GM23248 (cell line): ENCODE data around the gene SV2C. TPM values are rescaled to one million over a fixed set of nuclear protein-coding genes. Genes with fewer than 3 reads are reported as not detected.

Experiments
- DNase-seq: peaks from one replicate; pipeline ENCODE4 v3.0.0-alpha.2; 2015
- H2AFZ ChIP-seq: fragments of 200-600 bp; sonication (generic); 2 replicates; pipeline ENCODE4 v1.6.1; 2016; ENCODE audit warnings: antibody characterized with exemption
- H3F3A ChIP-seq: fragments of 200-600 bp; sonication (generic); 2 replicates; pipeline ENCODE4 v1.6.1; 2016; ENCODE audit warnings: mild to moderate bottlenecking, antibody characterized with exemption, mixed run types; ENCODE audit not compliant: insufficient read depth
- H3K27ac ChIP-seq: fragments of 200-600 bp; sonication (generic); 2 replicates; pipeline ENCODE4 v1.5.1; 2016; ENCODE audit warnings: mild to moderate bottlenecking
- H3K27me3 ChIP-seq: fragments of 200-600 bp; sonication (generic); replicated peaks from 2 replicates; pipeline ENCODE4 v1.6.1; 2016; ENCODE audit warnings: mild to moderate bottlenecking; ENCODE audit not compliant: insufficient read depth
- H3K36me3 ChIP-seq: fragments of 200-600 bp; sonication (generic); 2 replicates; pipeline ENCODE4 v1.6.1; 2016; ENCODE audit warnings: low read depth, mild to moderate bottlenecking
- H3K4me1 ChIP-seq: fragments of 200-600 bp; sonication (generic); 2 replicates; pipeline ENCODE4 v1.6.1; 2016; ENCODE audit warnings: mild to moderate bottlenecking; ENCODE audit not compliant: insufficient read depth
- H3K4me2 ChIP-seq: fragments of 200-600 bp; sonication (generic); one replicate; pipeline ENCODE4 v1.6.1; 2016; ENCODE audit warnings: mild to moderate bottlenecking; ENCODE audit not compliant: unreplicated experiment
- H3K4me3 ChIP-seq: fragments of 200-600 bp; sonication (generic); 2 replicates; pipeline ENCODE4 v1.5.1; 2016; ENCODE audit warnings: mild to moderate bottlenecking
- H3K79me2 ChIP-seq: fragments of 200-600 bp; sonication (generic); 2 replicates; pipeline ENCODE4 v1.6.1; 2016; ENCODE audit warnings: mild to moderate bottlenecking; ENCODE audit not compliant: insufficient read depth
- H3K9ac ChIP-seq: fragments of 200-600 bp; sonication (generic); 2 replicates; pipeline ENCODE4 v1.6.1; 2016; ENCODE audit warnings: mild to moderate bottlenecking
- H3K9me2 ChIP-seq: fragments of 200-600 bp; sonication (generic); 2 replicates; pipeline ENCODE4 v1.6.1; 2016; ENCODE audit warnings: mixed run types, mild to moderate bottlenecking, moderate library complexity; ENCODE audit not compliant: insufficient read depth
- H3K9me3 ChIP-seq: fragments of 200-600 bp; sonication (generic); one replicate; pipeline ENCODE4 v1.6.1; 2017; ENCODE audit warnings: low read depth
- H4K20me1 ChIP-seq: fragments of 200-600 bp; sonication (generic); 2 replicates; pipeline ENCODE4 v1.6.0; 2016; ENCODE audit not compliant: insufficient read depth
- EZH2 ChIP-seq: fragments of 200-600 bp; sonication (generic); IDR thresholded peaks from 2 replicates; pipeline ENCODE4 v1.6.1; 2018; ENCODE audit warnings: antibody characterized with exemption, mild to moderate bottlenecking; ENCODE audit not compliant: insufficient read depth, poor library complexity, severe bottlenecking
- EZH2phosphoT487 ChIP-seq: fragments of 200-600 bp; sonication (generic); IDR thresholded peaks from 2 replicates; pipeline ENCODE4 v1.6.1; 2018; ENCODE audit warnings: antibody characterized with exemption, moderate library complexity, mild to moderate bottlenecking, low read depth; ENCODE audit not compliant: insufficient read depth
- WGBS, 2 experiments: methylation state at CpG; one replicate each; pipeline ENCODE4 v1.1.6; 2015 to 2017; ENCODE audit warnings: low lambda C conversion rate in 2 of 2, low coverage in 1 of 2; ENCODE audit errors: missing lambda C conversion rate in 2 of 2; 5-methylcytosine and 5-hydroxymethylcytosine counted together
- in situ Hi-C: fragments of 300-500 bp; cut with MboI; formaldehyde crosslinking; loops from 2 replicates; pipeline ENCODE4 v1.15.0; 2020
- polyA plus RNA-seq: library from polyadenylated mRNA; unstranded; fragments of >200 nt; fragmentation: Nextera tagmentation; extraction: Ambion mirVana; gene quantifications from 2 replicates; pipeline ENCODE4 v1.2.1, GENCODE V29; 2016
- total RNA-seq: library from RNA; depleted of rRNA; stranded (reverse); fragments of >200 nt; shearing (Covaris generic); gene quantifications from 2 replicates; pipeline ENCODE4 v1.2.3, GENCODE V29; 2014

The SV2C gene
- total and polyA plus RNA-seq, 2 experiments from 2014 or later: not detected

DNA sequence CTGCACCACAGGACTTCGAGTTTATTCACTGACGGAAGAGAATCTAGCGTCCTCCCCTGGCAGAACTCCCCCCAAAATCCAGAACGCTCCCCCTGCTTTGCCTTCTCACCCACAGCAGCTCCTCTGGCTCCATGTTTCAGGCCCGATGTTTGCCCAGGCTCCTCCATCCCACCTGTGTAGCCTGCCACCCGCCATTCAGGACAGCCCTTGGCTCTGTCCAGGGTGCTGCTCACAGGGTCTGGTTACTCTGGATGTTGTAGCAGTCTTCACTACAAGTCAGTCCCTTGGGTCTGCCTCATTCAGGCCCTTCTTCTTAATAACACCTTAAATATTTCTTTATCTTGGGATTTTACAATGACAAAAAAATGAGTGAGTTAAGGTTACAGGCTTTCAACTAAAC is 41.3 kb upstream of the SV2C start:
- Histone ChIP-seq H3K79me2 (no peaks in the 10 kb centered on the region), H3K9me2 (no peaks in the 10 kb centered on the region), H3K4me1 (no peaks in the 10 kb centered on the region), H3K4me2 (no peak overlapping the region), H3K27ac (no peak overlapping the region), H3K9me3 (no peaks in the 10 kb centered on the region), H3K4me3 (no peak overlapping the region), H2AFZ (no peak overlapping the region), H3K9ac (no peak overlapping the region), H3K27me3 (no peaks in the 10 kb centered on the region), H3K36me3 (no peaks in the 10 kb centered on the region), H4K20me1 (no peaks in the 10 kb centered on the region), H3F3A (no peaks in the 10 kb centered on the region)
- no peak for TF ChIP-seq EZH2phosphoT487
- TF ChIP-seq EZH2: no peak
- in situ Hi-C loops: no loop called here
- DNase-seq: no peak
- WGBS, 2 experiments: 2 to 5% methylated on average over 5 to 6 of the region's 6 CpGs

DNA sequence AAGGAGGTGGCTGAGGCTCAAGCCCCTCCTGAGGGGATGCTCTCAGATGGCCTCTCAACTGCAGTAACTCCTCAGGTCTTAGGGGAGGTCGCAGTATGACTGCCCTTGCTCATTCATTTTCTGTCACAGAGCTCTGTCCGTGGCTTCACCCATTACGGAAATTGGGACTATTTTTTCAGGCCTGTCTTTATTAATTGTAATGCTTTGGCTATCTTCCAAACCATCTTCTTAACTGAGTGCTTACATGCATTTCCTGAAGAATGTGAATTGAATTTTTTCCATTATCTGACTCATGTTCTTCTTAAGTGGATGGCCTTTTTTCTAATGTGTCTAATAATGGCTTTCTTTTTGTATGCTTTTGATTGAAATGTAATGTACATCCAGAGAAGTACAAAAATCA is 36.4 kb upstream of the SV2C start:
- no peaks in the 10 kb centered on the region for H4K20me1 ChIP-seq
- no peaks in the 10 kb centered on the region for H3K36me3 ChIP-seq
- H3K4me3 ChIP-seq: no peak overlapping the region
- no peaks in the 10 kb centered on the region for H3K27me3 ChIP-seq
- no peaks in the 10 kb centered on the region for H3K9me3 ChIP-seq
- no peaks in the 10 kb centered on the region for H3K79me2 ChIP-seq
- no peak for DNase-seq
- in situ Hi-C loops: no loop called here
- no peak overlapping the region for H3K4me2 ChIP-seq
- no peak overlapping the region for H3K27ac ChIP-seq
- WGBS, 2 experiments: 5 to 6% methylated on average over 3 of the region's 3 CpGs
- H3K9ac ChIP-seq: no peak overlapping the region
- TF ChIP-seq EZH2phosphoT487 (no peak), EZH2 (no peak)
- no peaks in the 10 kb centered on the region for H3F3A ChIP-seq
- no peaks in the 10 kb centered on the region for H3K4me1 ChIP-seq
- H2AFZ ChIP-seq: no peak overlapping the region
- H3K9me2 ChIP-seq: no peaks in the 10 kb centered on the region

DNA sequence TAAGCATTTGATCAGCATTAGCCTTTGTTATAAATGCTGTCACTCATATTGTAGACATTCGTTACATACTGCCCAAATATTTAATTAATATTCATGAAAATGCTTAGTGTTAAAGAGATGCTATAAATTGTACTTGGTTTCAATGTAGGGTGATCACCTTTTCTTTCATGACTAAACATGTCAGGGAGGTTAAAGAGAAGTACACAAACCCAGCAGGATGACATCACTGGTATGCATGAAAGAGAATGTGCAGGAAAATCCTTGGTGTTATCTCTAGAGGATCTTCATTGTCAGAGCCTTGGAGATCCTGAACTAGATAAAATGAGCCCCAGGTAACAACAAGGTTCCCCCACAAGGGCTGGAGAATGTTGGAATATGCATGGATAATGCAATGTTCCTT is 33.0 kb upstream of the SV2C start:
- in situ Hi-C loops: no loop called here

DNA sequence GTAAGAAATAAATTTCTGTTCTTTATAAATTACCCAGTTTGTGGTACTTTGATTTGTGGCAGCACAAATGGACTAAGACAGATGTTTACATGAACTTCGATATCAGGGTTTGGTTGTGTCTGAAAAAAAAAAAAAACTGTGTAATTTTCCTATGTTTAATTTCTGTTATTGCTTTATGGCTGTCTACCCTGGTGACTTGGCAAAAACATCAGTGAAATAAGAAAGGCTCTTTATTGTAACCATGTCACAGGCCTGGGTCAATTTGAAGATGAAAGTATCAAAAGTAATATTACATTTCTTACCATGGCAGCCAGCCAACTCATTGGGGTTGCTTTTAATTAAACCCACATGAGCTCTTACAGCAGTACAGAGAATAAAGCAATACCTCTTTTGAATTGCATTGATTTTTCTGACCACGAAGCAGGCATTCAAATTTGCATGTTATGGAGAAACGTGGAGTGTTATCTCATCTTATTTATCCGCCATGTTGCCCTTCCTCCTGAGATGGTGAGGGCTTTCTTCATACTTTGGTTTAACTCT is 20.6 kb upstream of the SV2C start:
- Histone ChIP-seq H2AFZ (no peak overlapping the region), H3K27me3 (no peaks in the 10 kb centered on the region), H3K9me3 (no peaks in the 10 kb centered on the region), H3K36me3 (no peaks in the 10 kb centered on the region), H3K4me2 (no peak overlapping the region), H4K20me1 (no peaks in the 10 kb centered on the region), H3K27ac (no peak overlapping the region), H3K4me1 (no peaks in the 10 kb centered on the region), H3K4me3 (no peak overlapping the region), H3F3A (no peaks in the 10 kb centered on the region), H3K9ac (no peak overlapping the region), H3K9me2 (no peaks in the 10 kb centered on the region), H3K79me2 (no peaks in the 10 kb centered on the region)
- TF ChIP-seq EZH2 (no peak), EZH2phosphoT487 (no peak)
- in situ Hi-C loops: no loop called here
- no peak for DNase-seq
- 1 to 5% methylated on average over 4 of the region's 4 CpGs for WGBS, 2 experiments

More for the DNA sequence above, 33.0 kb upstream of the SV2C start:
- Histone ChIP-seq H3K9me2 (no peaks in the 10 kb centered on the region), H3K4me2 (no peak overlapping the region), H3K36me3 (no peaks in the 10 kb centered on the region), H3K27me3 (no peaks in the 10 kb centered on the region), H2AFZ (no peak overlapping the region), H3K27ac (no peak overlapping the region), H3K79me2 (no peaks in the 10 kb centered on the region), H3K4me3 (no peak overlapping the region), H3K4me1 (no peaks in the 10 kb centered on the region), H3K9ac (no peak overlapping the region), H3F3A (no peaks in the 10 kb centered on the region), H4K20me1 (no peaks in the 10 kb centered on the region), H3K9me3 (no peaks in the 10 kb centered on the region)
- 8 to 23% methylated on average over 1 of the region's 1 CpG for WGBS, 2 experiments
- no peak for TF ChIP-seq EZH2
- TF ChIP-seq EZH2phosphoT487: no peak
- DNase-seq: no peak

DNA sequence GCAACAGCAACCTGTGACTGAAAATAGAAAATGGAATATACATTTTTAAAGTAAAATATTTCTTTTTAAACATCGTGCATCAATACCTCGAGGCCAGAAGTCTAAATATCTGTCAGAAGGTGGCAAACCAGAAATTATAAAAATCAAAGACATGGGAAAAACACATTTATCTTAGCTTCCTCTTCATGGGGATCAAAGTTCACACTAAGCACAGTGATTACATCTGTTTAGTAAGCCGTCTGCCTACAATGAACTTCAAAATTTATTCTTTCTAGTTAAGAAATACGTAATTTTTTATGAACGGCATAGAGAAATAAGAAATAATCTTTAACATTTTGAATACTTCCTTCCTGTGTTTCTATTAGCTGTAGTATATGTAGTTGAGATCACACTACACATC is 17.9 kb upstream of the SV2C start:
- Histone ChIP-seq H3K4me1 (no peaks in the 10 kb centered on the region), H3K79me2 (no peaks in the 10 kb centered on the region), H2AFZ (no peak overlapping the region), H3K27ac (no peak overlapping the region), H3K36me3 (no peaks in the 10 kb centered on the region), H3K27me3 (no peaks in the 10 kb centered on the region), H3K4me3 (no peak overlapping the region), H4K20me1 (no peaks in the 10 kb centered on the region), H3K9ac (no peak overlapping the region), H3F3A (no peaks in the 10 kb centered on the region), H3K4me2 (no peak overlapping the region), H3K9me2 (no peaks in the 10 kb centered on the region), H3K9me3 (no peaks in the 10 kb centered on the region)
- 46 to 47% methylated on average over 5 of the region's 5 CpGs for WGBS, 2 experiments
- TF ChIP-seq EZH2phosphoT487 (no peak), EZH2 (no peak)
- no peak for DNase-seq
- in situ Hi-C loops: no loop called here
